DMS53 (cell line): ENCODE data around the gene TIAL1.
"Not testable (repeated sequence)": the region's sequence is repeated elsewhere in the genome, so short reads cannot be mapped to it uniquely, and the experiment has no call there.

Source experiments
- DNase-seq: peaks from one replicate; lab custom pipeline; 2025; lab: John Stamatoyannopoulos, UW

Gene TIAL1

DNA sequence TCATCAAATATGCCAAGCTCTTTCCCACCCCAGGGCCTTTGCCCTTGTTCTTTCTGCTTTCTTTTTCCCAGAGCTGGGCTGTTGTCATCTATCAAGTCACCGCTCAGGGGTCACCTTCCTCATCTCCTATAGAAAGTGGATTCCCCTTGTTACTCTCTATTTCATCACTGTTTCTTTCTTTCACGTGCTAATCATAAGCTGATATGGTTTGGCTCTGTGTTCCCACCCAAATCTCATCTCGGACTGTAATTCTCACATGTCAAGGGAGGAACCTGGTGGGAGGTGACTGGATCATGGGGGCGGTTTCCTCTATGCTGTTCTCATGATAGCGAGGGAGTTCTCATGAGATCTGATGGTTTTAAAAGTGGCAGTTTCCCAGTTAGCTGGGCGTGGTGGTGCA, 17.0 kb upstream of the TIAL1 start:
- no peak for DNase-seq

DNA sequence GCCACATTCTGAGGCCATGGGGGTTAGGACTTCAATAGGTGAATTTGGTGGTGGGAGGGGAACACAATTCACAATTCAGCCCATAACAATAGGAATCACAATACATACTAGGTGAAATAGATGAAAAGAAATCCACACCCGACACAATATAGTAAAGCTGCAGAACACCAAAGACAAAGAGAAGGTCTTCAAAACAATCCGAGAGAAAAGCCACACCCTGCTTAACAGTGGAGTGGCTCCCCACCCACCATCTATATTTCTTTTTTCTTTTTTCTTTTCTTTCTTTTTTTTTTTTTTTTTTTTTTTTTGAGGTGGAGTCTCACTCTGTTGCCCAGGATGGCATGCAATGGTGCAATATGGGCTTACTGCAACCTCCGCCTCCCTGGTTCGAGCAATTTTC, 14.7 kb upstream of the TIAL1 start:
- no peak for DNase-seq

DNA sequence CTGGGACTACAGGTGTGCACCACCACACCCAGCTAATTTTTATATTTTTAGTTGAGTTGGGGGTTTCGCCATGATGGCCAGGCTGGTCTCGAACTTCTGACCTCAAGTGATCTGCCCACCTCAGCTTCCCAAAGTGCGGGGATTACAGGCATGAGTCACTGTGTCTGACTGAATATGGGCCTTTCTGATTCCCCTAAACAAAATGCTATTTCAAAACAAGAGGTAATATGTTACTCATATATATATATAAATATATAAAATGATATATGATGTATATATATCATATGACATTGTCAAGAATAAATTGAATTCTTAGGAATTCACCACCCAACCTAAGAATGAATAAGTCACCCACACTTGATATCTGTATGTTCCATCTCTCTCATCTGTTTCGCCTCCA, 12.8 kb upstream of the TIAL1 start:
- no peak for DNase-seq

DNA sequence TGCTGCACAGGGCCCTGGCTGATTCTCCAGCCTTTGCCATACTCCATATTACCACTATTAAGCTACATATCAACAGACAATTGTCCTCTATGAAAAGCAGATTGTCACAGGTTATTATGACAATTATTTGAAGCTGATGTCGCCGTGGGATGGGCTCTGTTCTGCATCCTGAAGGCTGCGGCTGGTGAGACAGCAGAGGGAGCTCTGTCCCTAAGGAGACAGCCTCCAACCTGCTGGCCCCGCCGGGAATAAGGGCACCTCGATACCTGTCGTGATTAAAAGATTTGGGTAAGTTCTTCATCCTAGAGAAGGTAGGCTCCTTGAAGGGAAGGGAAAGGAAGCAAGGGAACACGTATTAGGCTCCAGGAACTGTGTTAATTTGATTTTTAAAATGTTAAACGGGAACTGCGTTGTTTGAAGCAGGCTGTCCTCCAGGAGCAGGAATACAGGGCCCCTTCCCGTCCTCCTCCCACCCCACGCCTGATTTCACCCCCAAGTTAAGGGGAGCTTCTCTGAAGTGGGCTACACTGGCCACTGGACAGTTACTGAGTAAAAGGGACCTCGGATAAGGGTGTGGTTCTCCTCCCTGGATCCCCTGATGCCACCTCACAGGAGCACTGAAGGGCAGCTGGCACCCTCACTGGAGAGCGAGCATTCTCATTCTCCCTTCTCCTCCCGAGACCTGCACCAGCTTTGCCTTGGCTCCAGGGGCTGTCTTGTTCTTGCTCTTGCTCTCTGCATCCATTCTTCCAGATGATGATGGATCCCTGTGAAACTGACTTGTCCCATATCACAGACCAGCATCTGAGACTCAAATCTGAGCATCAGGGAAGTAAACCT, 11.8 kb upstream of the TIAL1 start:
- peak; percentile 81 for DNase-seq

DNA sequence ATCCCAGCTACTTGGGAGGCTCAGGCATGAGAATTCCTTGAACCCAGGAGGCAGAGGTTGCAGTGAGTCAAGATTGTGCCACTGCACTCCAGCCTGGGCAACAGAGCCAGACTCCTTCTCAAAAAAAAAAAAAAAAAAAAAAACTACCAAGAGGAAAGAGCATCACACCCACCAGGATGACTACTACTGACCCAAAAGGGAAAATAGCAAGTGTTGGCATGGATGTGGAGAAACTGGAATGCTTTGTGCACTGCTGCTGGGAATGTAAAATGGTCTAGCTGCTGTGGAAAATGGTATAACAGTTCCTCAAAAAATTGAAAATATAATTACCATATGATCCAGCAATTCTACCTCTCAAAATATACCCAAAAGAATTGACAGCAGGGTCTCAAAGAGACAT, 7.7 kb upstream of the TIAL1 start:
- DNase-seq = no peak

DNA sequence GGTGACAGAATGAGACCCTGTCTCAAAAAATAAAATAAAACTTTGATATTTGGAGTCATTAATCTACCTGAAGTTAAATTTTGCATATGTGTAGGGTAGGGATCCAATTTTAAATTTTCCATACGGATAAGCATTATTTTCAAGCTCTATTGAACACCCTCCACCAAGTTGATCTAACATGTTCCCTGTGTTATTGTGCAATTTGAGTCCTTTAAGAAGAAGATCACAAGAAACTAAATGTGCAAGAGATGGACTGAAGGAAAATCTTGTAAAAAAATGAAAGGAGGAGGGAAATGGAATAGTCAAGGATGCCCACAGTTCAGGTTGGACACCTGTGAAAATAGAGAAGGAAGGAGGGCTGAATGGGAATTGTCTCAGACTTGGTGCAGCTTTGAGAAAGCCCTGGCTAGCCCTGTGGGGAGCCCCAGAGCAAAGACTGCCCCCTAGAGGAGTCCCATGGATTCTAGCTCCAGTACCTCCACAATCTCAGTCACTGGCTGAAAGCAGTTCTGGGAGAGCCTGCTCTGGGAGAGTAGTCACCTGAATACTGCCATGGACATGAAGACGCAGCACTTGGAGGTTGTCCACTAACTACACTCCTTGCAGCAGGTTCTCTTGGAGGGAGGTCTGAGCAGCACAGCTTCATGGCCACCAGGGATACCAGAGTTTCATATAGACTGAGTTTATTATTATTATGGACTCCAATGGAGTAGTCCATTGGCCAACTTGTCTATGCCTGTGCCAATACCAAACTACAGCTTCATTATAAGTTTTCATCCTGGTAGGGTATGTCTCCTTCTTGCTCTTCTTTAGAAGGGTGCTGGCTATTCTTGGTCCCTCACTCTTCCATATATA, 5.7 kb upstream of the TIAL1 start:
- peak; percentile 51 for DNase-seq

DNA sequence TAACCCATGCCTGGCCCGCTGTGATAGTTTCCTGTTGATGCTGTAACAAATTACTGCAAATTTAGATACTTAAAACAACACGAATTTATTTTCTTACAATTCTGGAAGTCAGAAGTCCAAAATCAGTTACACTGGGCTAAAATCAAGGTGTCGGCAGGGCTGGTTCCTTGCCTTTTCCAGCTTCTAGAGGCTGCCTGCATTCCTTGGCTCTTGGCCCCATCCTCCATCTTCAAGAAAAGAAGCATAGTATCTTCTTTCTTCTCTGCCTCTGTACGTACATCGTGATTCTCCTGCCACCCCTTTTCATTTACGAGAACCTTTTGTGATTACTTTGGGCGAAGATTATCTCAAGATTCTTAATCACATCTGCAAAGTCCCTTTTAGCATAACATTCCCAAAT, 1.6 kb upstream of the TIAL1 start:
- no peak for DNase-seq

DNA sequence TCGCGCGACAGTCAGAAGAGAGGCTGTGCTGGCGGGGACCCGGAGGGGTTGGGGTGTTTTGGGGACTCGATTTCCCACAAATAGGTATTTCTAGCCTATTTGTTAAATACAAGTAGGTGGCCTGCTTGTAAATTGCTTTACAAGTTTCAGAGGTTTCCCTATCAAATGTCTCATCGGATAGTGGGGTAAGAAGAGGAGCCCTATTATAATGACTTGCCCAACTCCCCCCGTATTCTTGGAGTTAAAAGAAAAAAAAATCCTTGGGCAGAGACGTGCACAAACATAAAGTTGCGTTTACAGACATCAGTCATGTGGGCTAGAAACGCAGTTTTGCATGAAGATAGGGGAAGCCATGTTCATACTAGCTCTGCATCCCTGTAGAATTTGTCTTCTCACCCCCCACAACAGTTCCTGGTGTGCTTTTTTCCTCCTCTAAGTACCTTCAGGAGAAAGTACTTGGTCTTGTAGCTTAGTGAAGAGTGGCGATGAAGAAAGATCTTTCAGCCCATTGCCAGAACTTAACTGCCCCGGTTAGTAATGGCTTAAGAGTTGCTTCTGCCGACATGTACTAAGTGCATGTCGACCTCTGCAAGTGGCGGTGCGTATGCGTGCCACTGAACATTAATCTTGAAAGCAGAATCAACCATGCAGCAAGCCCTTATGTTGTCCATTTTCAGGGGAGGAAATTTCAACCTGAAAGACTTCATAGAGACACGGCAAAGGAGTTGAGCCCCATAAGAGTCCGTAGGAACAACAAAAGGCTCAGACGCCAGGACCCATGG, 832 bp upstream of the TIAL1 start:
- peak; percentile 66 for DNase-seq

DNA sequence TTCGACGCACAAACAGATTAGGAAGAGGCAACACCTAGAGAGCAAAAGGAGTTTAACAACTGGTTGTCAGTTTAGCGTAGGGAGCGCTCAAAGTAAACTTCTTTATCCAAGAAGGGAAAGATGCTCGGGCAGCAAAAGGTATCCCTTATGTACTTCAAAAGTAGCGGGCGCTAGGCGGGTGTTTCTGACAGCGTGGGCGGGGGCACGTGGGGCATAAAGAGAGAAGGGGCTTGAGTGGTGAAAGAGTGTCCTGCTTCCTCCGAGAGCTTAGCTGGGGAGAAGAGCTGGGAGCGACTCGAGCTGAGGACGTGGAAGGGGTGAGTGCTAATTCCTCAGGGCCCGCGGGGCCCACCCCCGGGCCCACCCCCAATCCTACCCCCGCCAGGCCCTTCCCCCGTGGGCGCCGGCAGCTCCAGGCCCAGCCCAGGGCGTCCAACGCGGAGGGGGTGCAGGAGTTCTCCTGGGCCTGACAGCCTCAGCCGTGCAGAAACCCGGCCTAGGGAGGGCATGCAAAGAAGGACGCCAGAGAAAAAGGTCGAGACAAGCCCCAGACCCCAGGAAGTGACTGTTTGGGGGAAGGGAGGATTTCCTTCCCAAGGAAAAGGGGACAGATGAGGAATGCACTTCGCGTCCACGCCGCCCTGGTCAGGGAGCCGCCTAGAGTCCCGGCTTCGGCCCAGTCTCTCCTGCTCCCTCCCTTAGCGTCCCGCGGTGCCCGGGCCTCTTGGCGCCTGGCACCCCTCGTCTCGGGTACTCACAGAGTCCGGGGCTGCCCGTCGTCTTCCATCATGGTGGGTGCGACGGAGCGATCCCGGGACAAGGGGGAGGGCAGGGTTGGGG, 868 bp downstream of the TIAL1 start:
- DNase-seq = peak; percentile 67

DNA sequence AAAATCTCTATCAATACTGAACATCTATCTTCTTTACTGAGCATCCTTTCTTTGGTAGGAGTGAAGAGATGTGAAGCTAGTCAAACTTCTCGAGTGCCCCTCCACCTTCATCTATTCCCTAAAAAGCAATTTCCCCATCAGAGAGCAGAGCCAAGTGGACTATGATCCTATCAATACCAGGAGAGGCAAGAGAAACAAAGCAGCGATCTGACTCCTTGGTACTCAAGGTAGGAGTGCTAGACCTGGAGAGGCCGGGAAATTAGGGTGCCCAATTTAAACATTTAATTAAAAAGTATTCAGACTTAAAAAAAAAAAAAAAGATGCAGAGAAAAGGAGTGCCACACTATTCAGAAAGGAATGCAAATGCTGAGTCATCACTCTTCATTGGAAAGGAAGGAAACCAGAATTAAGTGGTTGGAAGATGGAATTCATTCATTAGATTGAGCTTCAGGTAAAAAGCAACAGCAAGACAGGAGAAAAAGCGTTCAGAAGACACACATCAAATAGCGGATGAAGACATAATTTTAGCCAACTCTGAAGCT, 1.6 kb downstream of the TIAL1 start:
- peak; percentile 47 for DNase-seq

DNA sequence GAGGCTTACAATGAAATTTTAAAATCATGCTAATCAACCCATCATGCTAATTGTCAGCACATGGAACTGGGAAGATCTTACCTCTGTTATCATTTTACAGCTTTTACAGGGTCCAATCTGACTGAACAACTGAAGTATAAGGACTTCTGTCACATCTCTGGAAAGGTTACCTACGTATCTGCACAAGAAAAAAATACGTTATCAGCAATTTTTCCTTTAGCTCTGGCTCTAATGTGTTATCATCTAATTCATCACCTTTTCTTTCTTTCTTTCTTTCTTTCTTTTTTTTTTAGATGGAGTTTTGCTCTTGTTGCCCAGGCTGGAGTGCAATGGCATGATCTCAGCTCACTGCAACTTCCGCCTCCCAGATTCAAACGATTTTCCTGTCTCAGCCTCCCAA, 8.7 kb downstream of the TIAL1 start:
- no peak for DNase-seq

DNA sequence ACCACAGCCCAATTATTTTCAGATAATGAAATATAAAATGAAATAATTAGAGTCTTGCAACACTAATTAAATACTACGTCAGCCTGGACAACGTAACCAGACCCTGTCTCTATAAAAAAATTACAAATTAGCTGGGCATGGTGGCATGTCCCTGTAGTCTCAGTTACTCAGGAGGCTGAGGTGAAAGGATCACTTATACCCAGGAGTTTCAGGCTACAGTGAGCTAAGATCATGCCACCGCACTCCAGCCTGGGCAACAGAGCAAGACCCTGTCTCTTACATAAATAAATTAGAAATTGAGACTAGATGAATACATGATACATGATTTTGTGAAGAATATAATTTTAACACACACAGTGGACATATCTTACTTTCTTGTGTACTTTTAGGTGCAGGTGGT, 18.4 kb downstream of the TIAL1 start:
- no peak for DNase-seq

DNA sequence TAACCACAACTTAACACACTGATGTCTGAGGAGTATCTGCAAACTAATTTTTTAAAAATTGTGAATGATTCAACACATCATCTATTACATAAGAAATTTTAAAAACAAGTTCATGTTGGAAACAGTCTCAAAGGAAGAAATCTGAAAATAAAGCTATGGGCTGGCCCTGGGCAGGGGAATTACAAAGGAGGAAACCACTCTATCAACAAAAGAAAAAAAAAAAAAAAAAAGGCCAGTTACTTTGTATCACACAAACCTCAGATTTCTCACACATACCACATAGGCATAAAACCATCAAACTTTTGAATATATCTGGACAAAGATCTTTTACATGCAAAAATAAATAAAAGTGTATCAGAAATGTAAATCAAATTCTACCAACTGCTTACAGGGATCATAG, 20.8 kb downstream of the TIAL1 start:
- DNase-seq = no peak

DNA sequence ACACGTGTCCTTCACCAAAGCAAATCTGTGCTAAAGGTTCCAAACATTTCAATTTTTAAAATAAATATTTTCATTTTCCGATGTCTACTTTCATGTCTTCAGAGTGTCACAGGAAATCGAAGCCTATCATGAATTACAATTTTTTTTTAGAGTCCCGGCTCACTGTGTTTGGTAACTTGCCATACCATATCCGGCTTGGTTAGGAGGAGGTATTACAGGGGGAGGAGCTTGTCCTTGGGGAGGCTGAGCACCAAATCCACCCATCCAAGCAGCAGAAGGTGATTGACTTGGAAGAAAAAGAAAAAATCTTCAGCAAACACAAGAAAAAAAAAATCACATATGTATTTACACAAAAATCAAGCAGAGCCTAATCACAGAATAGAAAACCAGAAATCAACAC, 21.3 kb downstream of the TIAL1 start:
- no peak for DNase-seq

DNA sequence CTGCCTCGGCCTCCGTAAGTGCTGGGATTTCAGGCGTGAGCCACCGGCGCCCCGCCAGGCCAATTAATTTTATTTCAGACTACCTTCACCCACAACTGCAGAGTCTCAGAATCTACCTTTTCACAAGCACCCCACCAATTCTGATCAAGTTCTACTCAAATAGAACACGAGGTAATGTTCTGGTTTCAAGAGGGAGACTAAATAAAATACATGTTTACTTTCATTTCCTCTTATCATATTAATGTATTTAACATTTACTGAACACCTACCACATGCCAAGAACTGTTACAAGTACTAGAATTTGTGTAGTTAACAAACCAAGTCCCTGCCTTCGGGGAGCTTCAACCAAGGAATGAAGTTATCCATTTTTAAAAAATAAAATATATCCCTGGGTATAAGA, 28.8 kb downstream of the TIAL1 start:
- no peak for DNase-seq

DNA sequence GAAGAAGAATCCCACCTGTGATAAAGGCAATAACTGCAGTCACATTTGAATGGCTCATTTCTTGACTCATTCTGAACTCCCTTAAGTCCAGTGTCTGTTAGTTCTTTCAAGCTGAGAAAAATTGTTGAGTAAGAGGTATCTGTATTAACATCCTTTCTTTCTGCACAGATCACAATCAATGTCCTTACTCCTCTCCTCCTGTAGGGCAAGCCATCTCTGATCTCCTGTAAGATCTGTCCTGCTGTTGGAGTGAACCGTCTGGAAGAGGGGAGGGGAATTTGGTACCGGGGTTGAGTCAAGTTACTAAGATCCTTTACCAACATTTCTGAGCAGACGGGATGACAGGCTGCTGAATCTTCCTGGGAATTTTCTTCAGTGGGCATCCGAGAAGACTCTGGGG, 34.7 kb downstream of the TIAL1 start:
- no peak for DNase-seq

DNA sequence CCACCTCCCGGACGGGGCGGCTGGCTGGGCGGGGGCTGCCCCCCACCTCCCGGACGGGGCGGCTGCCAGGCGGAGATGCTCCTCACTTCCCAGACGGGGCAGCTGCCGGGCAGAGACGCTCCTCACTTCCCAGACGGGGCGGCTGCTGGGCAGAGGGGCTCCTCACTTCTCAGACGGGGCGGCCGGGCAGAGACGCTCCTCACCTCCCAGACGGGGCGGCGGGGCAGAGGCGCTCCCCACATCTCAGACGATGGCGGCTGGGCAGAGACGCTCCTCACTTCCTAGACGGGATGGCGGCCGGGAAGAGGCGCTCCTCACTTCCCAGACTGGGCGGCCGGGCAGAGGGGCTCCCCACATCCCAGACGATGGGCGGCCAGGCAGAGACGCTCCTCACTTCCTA, 37.3 kb downstream of the TIAL1 start:
- DNase-seq = not testable (repeated sequence)

DNA sequence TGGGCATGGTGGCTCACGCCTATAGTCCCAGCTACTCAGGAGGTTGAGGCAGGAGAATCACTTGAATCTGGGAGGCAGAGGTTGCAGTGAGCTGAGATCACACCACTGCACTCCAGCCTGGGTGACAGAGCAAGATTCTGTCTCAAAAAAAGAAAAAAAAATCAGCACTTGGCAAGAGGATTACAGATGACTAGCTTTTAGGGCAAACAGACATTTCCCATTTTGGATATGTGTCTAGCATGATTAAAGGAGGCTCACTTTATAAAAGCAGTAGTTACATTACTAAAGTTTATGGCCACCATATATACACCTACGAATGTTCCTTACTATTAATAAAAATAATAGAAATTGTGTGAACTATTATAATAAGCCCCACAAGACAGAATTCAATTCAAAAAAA, 40.7 kb downstream of the TIAL1 start:
- not testable (repeated sequence) for DNase-seq

DNA sequence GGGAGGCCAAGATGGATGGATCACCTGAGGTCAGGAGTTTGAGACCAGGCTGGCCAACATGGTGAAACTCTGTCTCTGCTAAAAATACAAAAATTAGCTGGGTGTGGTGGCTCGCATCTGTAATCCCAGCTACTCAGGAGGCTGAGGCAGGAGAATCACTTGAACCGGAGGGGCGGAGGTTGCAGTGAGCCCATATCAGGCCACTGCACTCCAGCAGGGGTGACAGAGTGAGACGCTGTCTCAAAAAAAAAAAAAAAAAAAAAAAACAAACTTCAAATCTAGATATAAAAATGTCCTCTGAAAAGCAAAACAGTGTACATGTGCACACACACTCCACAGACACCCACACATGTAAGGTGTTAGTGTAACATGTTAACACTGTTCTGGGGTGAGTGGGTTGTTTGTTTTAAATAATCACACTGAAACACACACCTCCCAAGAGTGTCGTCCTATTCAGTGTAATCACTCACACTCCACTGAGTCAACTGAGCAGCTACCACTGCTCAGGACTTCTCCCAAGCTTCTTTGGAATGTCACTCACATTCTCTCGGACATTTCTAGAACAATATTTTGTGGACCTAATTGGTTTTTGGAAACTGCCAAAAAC, 41.5 kb downstream of the TIAL1 start:
- DNase-seq = no peak

DNA sequence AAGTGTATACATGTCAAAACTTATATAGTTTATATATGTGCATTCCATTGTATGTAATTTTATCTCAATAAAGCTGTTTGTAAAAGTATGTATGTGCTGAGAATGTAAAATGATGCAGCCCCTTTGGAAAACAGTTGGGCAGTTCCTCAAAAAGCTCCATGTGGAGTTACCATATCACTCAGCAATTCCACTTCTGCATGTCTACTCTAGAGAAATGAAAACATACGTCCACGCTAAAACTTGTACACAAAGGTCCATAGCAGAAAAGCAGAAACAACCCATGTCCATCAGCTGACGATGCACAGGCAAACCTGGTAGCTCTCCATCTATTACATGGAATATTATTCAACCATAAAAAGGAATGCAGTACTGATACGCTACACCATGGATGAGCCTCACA, 45.9 kb downstream of the TIAL1 start:
- no peak for DNase-seq
